ENCODE results near the gene ILDR1.
"Not testable (repeated sequence)": the region's sequence is repeated elsewhere in the genome, so short reads cannot be mapped to it uniquely, and the experiment has no call there.

The ILDR1 gene

GRCh38 chr3:121963608-121964007 is 58.4 kb downstream of the ILDR1 start:
- no peak for DNase-seq
- TF ChIP-seq POLR2A (IDR thresholded peaks at IDR 0.05; ENCODE audit: low read length) (no peak), GATA1 (IDR thresholded peaks at IDR 0.05; ENCODE audit: low read depth, low read length) (no peak)

GRCh38 chr3:121962443-121962842 is 59.6 kb downstream of the ILDR1 start:
- TF ChIP-seq GATA1 (IDR thresholded peaks at IDR 0.05; ENCODE audit: low read depth, low read length) (no peak), POLR2A (IDR thresholded peaks at IDR 0.05; ENCODE audit: low read length) (no peak)
- DNase-seq, result no peak

GRCh38 chr3:121961283-121961682 is 60.8 kb downstream of the ILDR1 start:
- no peak for DNase-seq
- TF ChIP-seq POLR2A (IDR thresholded peaks at IDR 0.05; ENCODE audit: low read length), result no peak
- no peak for TF ChIP-seq GATA1 (IDR thresholded peaks at IDR 0.05; ENCODE audit: low read depth, low read length)

DNA sequence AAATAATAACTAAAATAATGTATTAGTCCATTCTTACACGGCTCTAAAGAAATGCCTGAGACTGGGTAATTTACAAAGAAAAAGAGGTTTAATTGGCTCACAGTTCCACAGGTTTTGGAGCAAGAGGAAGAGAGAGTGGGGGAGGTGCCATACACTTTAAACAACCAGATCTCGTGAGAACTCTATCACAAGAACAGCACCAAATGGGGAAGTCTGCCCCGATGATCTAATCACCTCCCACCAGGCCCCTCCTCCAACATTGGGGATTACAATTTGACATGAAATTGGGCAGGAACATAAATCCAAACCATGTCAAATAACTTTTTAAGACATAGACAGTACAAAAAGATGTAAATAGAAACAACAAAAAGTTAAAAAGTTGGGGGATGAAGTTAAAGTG is 63.2 kb downstream of the ILDR1 start:
- TF ChIP-seq GATA1 (IDR thresholded peaks at IDR 0.05; ENCODE audit: low read depth, low read length) (no peak), POLR2A (IDR thresholded peaks at IDR 0.05; ENCODE audit: low read length) (no peak)
- DNase-seq, result no peak

DNA sequence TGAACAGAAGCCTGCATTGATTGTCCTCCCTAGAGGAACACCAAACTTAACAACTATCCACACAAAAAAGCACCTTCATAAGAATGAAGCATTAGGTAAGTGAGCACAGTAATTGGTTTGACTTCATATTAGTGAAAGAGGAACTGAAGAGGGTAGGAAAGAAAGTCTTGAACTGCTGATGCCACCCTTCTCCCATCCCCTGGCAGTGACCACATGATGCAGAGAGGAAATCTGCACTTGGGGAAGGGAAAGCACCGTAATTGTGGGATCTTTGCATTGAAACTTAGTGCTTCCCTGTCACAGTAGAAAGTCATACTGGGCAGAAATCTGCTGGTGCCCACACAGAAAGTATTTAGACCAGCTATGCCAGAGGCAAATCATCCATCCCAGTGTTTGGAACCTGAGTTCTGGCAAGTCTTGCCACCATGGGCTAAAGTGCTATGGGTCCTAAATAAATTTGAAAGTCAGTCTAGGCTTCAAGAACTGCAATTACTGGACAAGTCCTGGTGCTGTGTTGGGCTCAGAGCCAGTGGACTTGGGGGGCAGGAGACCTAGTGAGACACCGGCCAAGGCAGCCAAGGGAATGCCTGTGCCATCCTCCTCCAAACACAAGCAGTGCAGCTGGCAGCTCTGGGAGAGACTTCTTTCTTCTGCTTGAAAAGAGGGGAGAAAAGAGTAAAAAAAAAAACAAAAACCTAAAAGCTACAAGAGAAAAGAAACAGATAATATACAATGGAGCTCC is 64.2 kb downstream of the ILDR1 start:
- TF ChIP-seq POLR2A (IDR thresholded peaks at IDR 0.05; ENCODE audit: low read length), result no peak
- TF ChIP-seq GATA1 (IDR thresholded peaks at IDR 0.05; ENCODE audit: low read depth, low read length), result no peak
- DNase-seq, result no peak

DNA sequence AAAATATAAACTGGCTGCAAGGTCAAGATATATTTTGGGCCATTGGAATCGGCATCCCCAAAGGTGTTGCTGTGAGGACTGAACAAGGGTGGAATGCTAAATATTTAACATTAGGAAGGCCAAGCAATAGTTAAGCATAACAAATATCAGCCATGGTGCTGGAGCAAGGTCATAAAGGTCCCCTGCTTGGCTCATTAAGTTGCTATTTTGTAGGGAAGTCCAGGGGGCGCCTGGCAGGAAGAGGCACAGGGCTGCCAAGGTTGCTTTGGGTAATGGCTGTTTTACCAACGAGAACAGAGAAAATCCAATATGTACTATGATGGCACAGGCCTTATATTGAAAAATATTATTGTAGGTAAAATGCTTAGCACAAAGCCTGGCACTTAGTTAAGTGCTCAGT is 65.7 kb downstream of the ILDR1 start:
- no peak for TF ChIP-seq GATA1 (IDR thresholded peaks at IDR 0.05; ENCODE audit: low read depth, low read length)
- no peak for TF ChIP-seq POLR2A (IDR thresholded peaks at IDR 0.05; ENCODE audit: low read length)
- no peak for DNase-seq

DNA sequence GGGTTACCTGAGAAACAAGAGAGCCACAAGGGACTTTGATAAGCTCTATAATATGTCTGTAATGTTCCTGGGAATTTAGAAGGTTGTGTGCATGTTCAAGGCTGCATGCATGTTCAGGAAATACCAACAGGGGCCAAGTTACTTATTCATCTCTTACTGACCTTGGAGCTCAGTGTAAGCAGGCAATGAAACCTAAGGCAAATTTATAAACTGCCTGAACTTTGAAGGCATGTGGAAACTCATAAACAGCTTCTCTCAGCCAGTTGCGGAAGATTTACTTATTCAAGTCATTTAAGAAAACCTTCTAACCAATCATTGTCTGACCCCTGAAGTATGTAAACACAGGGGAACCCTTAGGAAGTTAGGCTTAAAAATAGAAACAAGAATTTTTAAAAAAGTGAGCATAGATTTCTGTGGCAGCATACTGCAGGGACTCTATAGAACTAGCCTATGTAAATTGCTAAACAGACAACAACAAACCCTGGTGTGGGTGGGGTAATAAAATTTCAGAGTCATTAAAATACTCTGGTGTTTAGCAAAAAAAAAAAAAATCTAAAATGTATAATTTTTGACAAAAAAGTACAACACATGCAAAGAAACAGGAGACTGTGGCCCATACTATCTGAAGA is 70.6 kb downstream of the ILDR1 start:
- TF ChIP-seq GATA1 (IDR thresholded peaks at IDR 0.05; ENCODE audit: low read depth, low read length) (no peak), POLR2A (IDR thresholded peaks at IDR 0.05; ENCODE audit: low read length) (no peak)
- DNase-seq, result no peak

DNA sequence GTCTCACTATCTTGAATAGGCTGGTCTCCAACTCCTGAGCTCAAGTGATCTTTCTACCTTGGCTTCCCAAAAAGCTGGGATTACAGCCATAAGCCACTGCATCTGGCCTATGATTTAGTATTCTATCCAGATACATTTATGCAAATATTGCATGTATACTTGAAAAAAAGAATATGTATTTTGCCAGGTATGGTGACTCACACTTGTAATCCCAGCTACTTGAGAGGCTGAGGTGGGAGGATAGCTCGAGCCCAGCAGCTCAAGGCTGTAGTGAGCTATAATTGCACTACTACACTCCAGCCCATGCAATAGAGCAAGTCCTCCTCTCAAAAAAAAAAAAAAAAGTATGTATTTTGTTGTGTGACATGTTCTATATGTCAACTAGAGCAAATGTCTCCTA is 73.4 kb downstream of the ILDR1 start:
- DNase-seq, result no peak
- TF ChIP-seq POLR2A (IDR thresholded peaks at IDR 0.05; ENCODE audit: low read length) (no peak), GATA1 (IDR thresholded peaks at IDR 0.05; ENCODE audit: low read depth, low read length) (no peak)

- TF ChIP-seq GATA1 (IDR thresholded peaks at IDR 0.05; ENCODE audit: low read depth, low read length) (no peak), POLR2A (IDR thresholded peaks at IDR 0.05; ENCODE audit: low read length) (no peak)
Measured at GRCh38 chr3:121943431-121943830, 78.6 kb downstream of the ILDR1 start.

GRCh38 chr3:121942116-121942786 is 79.8 kb downstream of the ILDR1 start:
- TF ChIP-seq GATA1 (IDR thresholded peaks at IDR 0.05; ENCODE audit: low read depth, low read length), result no peak
- no peak for TF ChIP-seq POLR2A (IDR thresholded peaks at IDR 0.05; ENCODE audit: low read length)
- no peak for DNase-seq

More at GRCh38 chr3:121943431-121943830, 78.6 kb downstream of the ILDR1 start:
- DNase-seq, result no peak

- no peak for DNase-seq
- no peak for TF ChIP-seq POLR2A (IDR thresholded peaks at IDR 0.05; ENCODE audit: low read length)
- TF ChIP-seq GATA1 (IDR thresholded peaks at IDR 0.05; ENCODE audit: low read depth, low read length), result no peak
Measured at GRCh38 chr3:121941592-121941991, 80.5 kb downstream of the ILDR1 start.

DNA sequence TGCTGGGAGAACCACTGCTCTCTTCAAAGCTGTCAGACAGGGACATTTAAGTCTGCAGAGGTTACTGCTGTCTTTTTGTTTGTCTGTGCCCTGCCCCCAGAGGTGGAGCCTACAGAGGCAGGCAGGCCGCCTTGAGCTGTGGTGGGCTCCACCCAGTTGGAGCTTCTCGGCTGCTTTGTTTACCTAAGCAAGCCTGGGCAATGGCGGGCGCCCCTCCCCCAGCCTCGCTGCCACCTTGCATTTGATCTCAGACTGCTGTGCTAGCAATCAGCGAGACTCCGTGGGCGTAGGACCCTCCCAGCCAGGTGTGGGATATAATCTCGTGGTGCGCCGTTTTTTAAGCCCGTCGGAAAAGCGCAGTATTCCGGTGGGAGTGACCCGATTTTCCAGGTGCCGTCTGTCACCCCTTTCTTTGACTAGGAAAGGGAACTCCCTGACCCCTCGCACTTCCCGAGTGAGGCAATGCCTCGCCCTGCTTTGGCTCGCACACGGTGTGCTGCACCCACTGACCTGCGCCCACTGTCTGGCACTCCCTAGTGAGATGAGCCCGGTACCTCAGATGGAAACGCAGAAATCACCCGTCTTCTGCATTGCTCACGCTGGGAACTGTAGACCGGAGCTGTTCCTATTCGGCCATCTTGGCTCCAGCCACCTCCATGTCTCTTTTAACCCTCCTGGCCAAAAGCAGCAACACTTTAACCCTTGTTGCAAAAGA is 83.7 kb downstream of the ILDR1 start:
- DNase-seq, result not testable (repeated sequence)
